HG03575 (cell line): ENCODE data around the gene POLG.

Experiments
- ATAC-seq: cut with Tn5 transposase; IDR thresholded peaks from one replicate; pipeline ENCODE4 v1.9.1; 2021; ENCODE audit not compliant: unreplicated experiment, insufficient number of reproducible peaks, low FRiP score; ENCODE audit errors: extremely low read depth

POLG gene

GRCh38 chr15:89371228-89372044 lies 36.8 kb upstream of the POLG start:
- no peak for ATAC-seq

DNA sequence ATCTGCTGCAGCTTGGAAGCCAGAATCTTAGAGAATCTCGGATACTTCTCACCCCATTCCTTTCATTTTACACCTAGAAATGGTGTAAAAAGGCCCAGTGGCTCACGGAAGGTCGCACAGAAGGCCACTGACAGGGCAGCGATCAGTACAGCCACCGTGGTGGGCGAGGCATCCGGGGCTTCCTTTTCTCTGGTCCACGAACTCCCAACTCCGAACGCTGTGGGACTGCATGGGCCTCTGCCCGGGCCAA lies 36.3 kb upstream of the POLG start:
- no peak for ATAC-seq

GRCh38 chr15:89370120-89370977 lies 35.7 kb upstream of the POLG start:
- no peak for ATAC-seq

DNA sequence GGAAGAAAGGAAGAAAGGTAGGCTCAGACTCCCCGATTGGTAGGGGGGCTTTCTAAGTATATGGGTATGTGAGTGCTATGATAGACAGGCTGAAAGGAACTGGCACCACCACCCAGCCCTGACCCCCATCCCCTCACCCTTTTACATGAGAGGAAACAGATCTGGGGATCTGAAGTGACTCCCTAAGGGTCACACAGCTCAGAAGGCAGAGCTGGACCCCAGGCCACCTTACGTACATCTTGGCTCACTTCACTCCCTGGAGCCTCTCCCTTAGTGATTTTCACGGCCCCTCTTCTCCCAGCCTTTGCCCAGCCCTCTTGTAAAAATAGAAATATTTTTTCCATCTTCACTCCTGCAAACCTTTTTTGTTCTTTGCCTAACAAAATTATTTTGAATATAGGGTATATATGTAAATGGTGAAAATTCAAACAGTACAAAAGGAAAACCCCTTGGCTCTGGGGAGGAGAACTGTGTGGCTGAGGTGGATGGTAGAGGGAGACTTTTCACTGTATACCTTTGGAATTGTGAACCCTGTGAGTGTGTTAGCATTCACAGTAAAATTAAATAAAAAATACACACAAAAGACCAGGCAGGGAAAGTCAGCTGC lies 34.8 kb upstream of the POLG start:
- ATAC-seq = no peak

DNA sequence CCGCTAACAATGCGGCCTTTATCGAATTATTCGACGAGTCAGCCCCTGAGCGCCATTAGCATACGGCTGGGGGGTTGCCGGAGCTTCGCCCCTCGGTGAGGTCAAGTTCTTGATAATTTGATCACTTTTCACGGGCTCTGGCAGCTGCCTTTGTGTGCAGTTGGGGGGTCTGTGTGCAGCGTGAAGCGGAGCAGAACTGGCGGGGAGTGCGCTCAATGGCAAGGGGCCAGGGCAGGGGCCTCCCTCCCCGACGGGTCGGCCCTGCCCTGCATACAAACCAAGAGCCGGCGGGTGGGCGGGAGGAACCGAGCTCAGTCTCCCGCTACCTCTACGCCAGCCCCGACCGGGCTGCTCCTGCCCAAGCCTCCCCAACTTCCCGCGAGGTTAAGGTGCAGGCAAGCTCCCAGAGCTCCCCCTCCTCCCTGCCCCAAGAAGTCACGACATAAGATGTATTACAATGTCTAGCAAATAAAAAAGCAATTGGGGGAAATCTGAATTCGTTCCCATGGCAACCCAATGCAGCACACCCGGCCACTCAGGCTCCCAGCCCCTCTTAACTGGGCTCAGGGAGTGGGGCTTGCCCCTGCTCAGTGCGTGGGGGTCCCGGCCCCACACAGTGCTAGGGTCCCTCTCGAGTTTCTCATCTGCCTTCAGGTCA lies 34.1 kb upstream of the POLG start:
- ATAC-seq = no peak

DNA sequence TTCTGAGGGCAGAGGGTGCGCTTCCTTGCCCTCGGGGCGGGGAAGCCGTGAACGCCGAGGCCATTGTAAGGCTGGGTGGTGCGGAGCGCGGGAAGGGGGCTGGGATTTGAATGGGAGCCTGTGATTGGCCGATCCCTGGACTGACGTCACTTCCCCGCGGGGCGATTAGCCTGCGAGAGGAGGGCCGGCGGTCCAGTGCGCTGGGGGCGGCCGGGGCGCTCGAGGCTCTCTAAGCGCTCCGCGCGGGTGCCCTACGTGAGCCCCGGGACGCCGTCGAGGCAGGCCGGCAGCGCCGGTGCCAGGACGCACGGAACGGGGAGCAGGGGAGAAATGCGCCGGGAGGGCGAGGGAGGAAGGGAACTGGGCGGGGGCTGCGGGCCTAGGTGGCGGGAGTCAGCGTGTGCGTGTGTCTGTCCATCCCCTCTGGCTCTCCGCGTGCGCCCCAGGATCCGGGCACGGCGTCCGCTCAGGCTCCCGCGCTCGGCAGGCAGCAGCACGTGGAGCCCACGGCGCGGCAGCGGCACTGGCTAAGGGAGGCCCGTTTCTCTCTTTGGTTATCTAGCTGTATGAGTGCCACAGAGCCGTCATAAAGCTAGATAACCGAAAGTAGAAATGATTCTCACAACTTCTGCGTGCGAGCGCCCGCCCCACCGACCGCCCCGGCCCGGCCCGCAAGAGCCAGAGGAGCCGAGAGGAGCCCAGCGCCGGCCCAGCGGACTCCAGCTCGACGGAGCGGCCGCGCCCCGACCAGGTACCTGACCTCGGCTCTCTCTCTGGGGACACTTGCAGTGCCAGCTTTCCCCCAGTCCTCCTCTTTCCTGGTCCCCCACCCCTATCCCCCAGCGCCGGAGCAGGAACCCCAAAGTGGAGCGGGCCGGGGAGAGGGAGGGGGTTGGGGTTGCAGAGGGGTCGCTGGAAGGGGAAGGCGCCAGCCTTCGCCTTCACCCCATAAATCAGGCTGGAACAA lies 33.1 kb upstream of the POLG start:
- ATAC-seq = no peak

DNA sequence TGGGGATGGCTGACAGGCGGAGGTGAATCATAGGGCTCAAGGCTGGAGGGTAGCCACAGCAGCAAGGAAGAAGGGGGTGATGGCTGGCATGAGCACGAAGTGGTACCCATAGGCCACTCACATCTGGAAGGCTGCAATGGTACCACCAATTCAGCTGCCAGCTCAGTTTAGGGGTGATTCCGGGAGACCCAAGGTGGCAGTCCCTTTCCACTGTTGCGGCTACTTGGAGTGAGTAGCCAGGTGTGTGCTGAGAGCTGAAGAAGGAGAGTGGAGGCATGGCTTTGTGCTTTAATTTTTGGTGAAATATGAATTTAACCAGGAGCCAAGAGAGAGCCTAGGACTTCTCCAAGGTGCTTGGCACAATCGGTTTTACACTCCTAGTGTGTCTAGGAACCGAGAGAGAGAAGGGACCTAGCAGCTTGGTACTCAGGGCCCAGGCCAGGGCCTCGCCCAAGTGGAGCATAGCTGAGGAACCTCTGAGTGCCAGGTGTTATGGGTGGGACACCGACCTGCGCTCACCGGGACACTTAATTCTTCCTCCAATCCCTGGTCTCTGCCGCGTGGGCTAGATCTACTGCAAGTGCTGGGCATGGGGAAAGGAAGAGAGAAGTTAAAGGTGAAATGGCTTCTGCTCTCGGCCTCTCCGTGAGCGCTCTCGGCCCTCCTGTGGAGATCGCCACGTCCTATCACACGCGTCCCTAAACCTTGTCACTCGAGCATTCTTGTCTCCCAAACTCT lies 32.2 kb upstream of the POLG start:
- ATAC-seq = no peak

GRCh38 chr15:89365462-89366065 lies 30.9 kb upstream of the POLG start:
- ATAC-seq = no peak

GRCh38 chr15:89364741-89365450 lies 30.3 kb upstream of the POLG start:
- ATAC-seq = no peak

DNA sequence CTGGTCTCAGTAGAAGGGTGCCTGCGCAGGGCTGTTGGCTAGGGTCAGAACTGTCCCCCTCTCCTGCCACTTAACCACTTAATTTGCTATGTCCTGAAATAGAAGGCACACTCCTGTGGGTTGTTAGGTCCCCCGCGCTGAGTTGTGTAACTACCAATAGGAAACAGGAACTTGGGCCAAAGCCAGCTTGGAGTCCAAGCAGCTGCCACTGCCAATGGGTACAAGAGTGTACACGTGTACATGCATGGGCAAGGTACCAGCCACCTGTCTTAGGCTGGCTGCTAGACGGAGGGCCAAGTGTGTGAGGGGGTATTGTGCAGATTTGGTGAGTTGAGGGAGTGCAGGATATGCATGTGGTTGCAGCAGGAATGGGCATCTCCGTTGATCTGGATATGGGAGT lies 29.7 kb upstream of the POLG start:
- no peak for ATAC-seq

GRCh38 chr15:89363770-89364169 lies 29.1 kb upstream of the POLG start:
- ATAC-seq = no peak

DNA sequence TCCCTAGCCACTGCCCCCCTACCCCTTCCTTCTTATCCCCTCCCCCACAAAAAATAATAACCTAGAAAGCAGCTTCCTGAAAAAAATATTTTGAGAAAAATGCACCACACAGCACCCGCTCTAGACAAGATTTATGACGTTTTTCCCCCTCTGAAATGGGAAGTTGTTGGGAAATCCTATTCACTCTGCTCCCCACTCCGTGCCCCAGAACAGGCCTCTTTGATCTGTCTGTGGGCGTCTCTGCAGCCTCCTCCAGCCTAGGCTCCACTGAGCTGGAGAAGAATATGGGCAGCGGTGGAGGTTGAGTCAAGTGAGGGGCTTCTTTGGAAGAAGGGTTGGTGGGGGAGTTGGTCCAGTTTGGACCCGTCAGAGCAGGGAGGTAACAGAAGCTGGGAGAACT lies 28.5 kb upstream of the POLG start:
- ATAC-seq = no peak

DNA sequence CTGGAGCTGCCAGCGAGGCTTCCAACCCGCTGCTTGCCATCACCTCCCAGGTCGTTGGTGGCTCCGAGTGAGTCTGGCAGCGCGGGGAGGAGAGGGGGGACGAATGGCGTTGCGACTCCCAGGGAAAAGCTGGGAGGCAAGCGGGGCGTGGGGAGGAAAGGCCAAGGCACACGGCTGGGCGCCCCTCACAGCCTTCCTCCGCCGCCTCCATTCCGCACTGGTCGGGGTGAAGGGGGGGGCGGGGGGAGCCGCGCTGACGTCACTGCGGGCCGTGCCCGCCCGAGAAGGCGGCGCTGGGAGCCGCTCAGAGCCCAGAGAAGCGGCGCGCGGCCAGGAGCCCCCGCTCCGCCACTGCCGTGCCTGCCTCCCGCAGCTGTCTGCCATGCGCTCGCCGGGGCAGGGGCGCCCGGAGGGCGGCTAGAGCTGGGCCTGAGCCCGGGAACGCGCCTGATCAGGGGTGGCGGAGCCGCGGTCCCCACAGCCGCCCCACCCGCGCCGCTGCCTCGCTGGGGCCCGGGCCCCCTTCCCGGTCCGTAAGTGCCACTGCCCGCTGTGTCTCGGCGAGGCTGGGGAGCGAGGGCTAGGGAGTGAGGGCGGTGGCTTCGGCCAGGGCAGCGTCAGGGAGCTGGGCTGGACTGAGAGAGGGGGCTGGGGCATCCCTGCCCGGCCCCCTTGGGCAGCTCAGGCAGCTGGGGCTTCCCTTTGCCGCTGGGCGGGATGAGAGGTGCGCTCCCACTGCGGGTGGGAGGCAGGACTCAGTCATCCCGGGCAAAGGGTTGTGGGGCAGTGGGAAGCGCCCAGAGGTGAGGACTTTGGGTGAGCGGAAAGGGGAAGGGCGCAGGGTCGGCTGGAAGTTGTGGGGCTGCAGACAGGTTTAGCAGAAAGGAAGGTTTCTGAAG lies 27.8 kb upstream of the POLG start:
- ATAC-seq = no peak

GRCh38 chr15:89361451-89362202 lies 27.0 kb upstream of the POLG start:
- ATAC-seq = no peak

GRCh38 chr15:89360294-89360971 lies 25.8 kb upstream of the POLG start:
- no peak for ATAC-seq
